ENCODE measurements around the gene DDIT3.

DNA sequence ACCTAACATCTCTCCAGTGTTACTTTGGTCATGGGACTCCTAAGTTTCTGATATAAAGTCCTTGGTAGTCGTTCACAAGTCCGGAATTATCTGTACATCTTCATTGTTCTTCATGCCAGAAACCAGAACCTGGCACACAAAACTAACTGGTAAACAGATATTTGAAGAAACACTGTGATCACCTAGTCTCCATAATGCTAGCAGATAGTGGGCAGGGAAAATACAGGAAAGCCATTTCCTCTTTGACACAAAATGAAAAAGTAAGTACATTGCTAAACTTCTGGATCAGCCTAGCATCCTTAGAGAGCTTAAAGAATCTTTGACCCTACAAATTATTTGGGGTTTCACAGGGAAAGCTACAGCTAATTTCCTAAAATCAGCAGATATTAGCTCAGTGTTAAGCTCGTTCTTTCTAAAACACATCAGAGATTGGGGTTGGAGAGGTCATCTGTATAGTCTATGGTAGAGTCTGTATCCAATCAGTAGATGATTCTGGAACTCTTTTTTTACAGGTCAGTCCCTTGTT, 4.8 kb downstream of the DDIT3 start:
- TF ChIP-seq CTCF (IDR thresholded peaks at IDR 0.05) (no peak), POLR2A (IDR thresholded peaks at IDR 0.05) (no peak)
